GM21786 (cell line): ENCODE data around the gene FARSA.
"Not testable (repeated sequence)": the region's sequence is repeated elsewhere in the genome, so short reads cannot be mapped to it uniquely, and the experiment has no call there.

Experiments used
- ATAC-seq: cut with Tn5 transposase; IDR thresholded peaks from one replicate; pipeline ENCODE4 v1.9.1; 2021; ENCODE audit not compliant: unreplicated experiment

The FARSA gene

GRCh38 chr19:12933287-12934072 lies at the start of gene FARSA:
Gene FARSA, minus strand, starts transcription at chr19:12933711. Its CDS starts 15 bp downstream, at chr19:12933696.
- ATAC-seq: no peak

- ATAC-seq: no peak
These were observed 49.6 kb upstream of the FARSA start for GRCh38 chr19:12983091-12983490.

- ATAC-seq: no peak
These were observed 49.1 kb upstream of the FARSA start for GRCh38 chr19:12982648-12983047.

DNA sequence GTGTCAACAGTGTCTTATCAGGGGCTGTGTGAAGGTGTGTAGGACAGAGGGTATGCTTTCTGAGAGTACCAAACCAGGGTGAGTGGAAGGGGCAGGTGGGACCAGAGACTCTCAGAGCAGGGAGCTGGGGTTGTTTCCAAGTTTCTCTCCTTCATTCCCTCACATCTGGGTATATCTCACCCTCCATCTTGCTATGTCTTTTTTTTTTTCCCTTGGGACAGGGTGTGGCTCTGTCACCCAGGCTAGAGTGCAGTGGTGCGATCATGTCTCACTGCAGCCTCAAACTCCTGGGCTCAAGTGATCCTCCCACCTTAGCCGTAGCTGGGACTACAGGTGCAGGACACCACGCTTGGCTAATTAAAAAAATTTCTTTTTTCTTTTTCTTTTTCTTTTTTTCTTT lies 46.5 kb upstream of the FARSA start:
- no peak for ATAC-seq

DNA sequence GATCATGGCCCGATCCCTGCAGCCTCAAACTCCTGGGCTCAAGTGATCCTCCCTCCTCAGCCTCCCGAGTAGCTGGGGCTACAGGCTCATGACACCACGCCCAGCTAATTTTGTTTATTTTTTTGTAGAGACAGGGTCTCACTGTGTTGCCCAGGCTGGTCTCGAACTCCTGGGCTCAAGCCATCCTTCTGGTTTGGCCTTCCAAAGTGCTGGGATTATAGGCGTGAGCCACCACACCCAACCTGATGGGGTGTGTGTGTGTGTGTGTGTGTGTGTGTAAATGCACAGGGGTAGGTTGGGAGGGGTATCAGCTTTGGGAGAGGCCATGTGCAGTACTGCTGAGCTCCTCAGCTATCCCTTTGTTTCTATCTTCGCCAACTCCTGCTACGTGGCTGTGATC lies 42.6 kb upstream of the FARSA start:
- not testable (repeated sequence) for ATAC-seq

GRCh38 chr19:12975221-12975741 lies 41.8 kb upstream of the FARSA start:
- ATAC-seq: no peak

- ATAC-seq: no peak
These were observed 41.0 kb upstream of the FARSA start for GRCh38 chr19:12974301-12975220.

GRCh38 chr19:12973236-12973635 lies 39.7 kb upstream of the FARSA start:
- no peak for ATAC-seq

GRCh38 chr19:12970070-12970820 lies 36.7 kb upstream of the FARSA start:
- no peak for ATAC-seq

DNA sequence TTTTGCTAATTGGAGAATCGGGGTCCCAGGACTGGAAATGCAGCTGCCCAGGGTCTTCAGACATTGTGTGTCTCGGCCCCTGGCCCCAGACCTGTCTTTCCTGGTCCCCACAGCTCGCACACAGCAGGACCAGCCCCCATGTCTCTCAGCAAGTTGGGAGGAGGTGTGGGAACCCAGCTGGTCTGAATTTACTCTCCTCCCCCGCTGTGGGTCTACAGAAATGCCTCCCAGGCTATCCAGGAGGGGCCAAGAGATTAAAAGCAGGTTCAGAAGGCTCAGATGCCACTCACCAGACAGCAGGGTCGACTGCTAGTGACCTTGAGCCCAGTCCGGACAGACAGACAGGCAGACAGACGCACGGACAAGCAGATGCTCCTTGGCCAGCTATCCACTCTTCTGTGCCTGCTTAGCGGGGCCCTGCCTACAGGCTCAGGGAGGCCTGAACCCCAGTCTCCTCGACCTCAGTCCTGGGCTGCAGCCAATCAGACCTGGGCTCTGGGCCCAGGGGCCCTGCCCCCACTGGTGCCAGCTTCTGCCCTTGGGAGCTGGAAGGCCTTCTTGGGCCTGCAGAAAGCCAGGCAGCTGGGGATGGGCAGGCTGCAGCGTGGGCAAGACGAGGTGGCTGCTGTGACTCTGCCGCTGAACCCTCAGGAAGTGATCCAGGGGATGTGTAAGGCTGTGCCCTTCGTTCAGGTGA lies 35.9 kb upstream of the FARSA start, which contains the start of gene DAND5:
Gene DAND5, plus strand, starts transcription at position 285 of the 697 bp plus-strand sequence. Its CDS starts 85 bp downstream, at position 370.
- ATAC-seq: no peak

- no peak for ATAC-seq
These were observed 34.4 kb upstream of the FARSA start for GRCh38 chr19:12967907-12968306.

- no peak for ATAC-seq
These were observed 32.3 kb upstream of the FARSA start for GRCh38 chr19:12965812-12966135.

DNA sequence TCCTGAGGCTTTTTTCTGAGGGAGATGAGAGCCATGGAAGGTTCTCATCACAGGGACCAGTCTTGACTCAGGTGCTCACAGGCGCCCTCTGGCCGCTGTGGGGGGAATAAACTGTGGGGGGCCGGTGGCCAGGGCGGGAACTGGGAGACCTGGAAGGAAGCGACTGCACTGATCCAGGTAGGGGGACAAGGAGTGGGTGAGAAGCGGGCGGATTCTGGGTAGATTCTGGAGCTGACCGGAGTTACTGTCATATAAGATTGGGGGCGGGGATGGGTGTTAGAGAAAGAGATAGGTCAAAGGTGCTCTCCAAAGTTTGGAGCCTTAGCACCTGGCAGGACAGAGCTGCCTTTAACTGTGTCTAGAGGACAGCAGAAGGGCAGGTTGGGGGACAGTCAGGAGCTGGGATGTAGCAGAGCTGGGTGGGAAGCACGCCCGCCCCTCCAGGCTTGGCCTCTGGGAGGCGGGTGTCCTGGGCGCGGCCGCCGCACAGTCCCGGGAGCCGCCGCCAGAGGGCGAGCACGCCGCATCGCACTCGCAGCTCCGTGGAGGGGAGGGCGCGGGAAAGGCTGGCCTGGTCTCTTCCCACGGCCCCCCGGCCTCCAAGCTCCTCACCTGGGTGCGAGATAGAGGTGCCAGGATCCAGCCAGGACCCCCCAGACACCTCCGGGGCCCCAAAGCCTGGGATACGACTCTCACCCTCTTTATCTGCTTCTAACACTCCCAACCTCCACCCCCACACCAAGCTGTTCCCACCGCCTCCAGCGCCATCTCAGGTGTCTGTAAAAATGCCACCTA lies 31.7 kb upstream of the FARSA start:
- peak; percentile 56 for ATAC-seq

- no peak for ATAC-seq
These were observed 26.0 kb upstream of the FARSA start for GRCh38 chr19:12959481-12959880.

- not testable (repeated sequence) for ATAC-seq
These were observed 24.0 kb upstream of the FARSA start for GRCh38 chr19:12957389-12957952.

- no peak for ATAC-seq
These were observed 23.2 kb upstream of the FARSA start, which contains the start of gene GADD45GIP1 for GRCh38 chr19:12956446-12957388. Gene GADD45GIP1, minus strand, starts transcription at chr19:12957223. Its CDS starts 11 bp downstream, at chr19:12957212.

- ATAC-seq: no peak
These were observed 22.5 kb upstream of the FARSA start for GRCh38 chr19:12955996-12956395.

DNA sequence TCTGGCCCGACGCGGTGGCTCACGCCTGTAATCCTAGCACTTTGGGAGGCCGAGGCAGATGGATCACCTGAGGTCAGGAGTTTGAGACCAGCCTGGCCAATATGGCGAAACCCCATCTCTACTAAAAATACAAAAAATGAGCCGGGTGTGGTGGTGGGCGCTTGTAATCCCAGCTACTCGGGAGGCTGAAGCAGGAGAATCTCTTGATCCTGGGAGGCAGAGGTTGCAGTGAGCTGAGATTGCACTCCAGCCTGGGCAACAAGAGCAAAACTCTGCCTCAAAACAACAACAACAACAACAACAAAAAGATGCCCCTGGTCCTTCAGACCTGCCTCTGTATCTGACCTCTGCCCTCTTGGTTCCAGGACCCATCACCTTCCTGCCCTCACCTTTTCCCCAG lies 22.1 kb upstream of the FARSA start:
- not testable (repeated sequence) for ATAC-seq
